22Rv1 (cell line): Measurements from ENCODE around the gene PDE5A.

Experiments
- ZFX ChIP-seq: fragments of 450-650 bp; IDR thresholded peaks from 2 replicates; pipeline ENCODE4 v1.6.1; 2017; ENCODE audit warnings: antibody characterized with exemption, borderline replicate concordance
- TF ChIP-seq, protein P1 (sequence below): fragments of 450-650 bp; IDR thresholded peaks from 2 replicates; pipeline ENCODE4 v1.5.1; 2017; ENCODE audit warnings: mild to moderate bottlenecking

DNA sequence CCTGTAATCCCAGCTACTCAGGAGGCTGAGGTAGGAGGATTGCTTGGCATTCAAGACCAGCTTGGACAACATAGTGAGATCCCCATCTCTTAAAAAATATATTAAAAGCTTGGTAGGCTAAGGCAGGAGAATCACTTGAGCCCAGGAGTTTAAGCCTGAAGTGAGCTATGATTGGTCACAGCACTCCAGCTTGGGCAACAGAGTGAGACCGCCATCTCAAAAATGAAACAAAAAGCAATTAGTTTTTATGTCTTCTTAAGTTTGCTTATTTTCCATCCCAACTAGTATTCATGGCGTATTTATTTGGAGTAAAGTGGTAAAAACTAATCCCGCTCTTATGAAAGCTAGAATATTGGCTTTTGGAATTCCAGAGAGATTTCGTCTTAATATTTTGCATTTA lies 25.4 kb upstream of the PDE5A start:
- TF ChIP-seq, protein P1, sequence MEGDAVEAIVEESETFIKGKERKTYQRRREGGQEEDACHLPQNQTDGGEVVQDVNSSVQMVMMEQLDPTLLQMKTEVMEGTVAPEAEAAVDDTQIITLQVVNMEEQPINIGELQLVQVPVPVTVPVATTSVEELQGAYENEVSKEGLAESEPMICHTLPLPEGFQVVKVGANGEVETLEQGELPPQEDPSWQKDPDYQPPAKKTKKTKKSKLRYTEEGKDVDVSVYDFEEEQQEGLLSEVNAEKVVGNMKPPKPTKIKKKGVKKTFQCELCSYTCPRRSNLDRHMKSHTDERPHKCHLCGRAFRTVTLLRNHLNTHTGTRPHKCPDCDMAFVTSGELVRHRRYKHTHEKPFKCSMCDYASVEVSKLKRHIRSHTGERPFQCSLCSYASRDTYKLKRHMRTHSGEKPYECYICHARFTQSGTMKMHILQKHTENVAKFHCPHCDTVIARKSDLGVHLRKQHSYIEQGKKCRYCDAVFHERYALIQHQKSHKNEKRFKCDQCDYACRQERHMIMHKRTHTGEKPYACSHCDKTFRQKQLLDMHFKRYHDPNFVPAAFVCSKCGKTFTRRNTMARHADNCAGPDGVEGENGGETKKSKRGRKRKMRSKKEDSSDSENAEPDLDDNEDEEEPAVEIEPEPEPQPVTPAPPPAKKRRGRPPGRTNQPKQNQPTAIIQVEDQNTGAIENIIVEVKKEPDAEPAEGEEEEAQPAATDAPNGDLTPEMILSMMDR, result no peak
- TF ChIP-seq ZFX, result no peak
